RWPE1 (cell line): ENCODE measurements around the gene BLTP2.

Source experiments
- CTCF ChIA-PET: fragments of 350-600 bp; sonication (Branson Sonifier 250); formaldehyde crosslinking; extraction: SDS; loops from one replicate; lab custom pipeline; 2021; lab: Yijun Ruan, JAX
- POLR2A ChIA-PET: fragments of 400-600 bp; formaldehyde crosslinking; extraction: SDS; loops from one replicate; lab custom pipeline; 2020; ENCODE audit warnings: antibody characterized with exemption; ENCODE audit not compliant: low non-redundant PET; lab: Yijun Ruan, JAX
- DNase-seq: peaks from one replicate; pipeline ENCODE4 v3.0.0; 2012; ENCODE audit warnings: low spot score
- H3K27ac ChIP-seq: fragments of 450-650 bp; 2 replicates; pipeline ENCODE4 v1.5.1; 2017
- TF ChIP-seq, protein P1 (sequence below): fragments of 450-650 bp; conservative IDR thresholded peaks from 2 replicates; pipeline ENCODE4 v1.5.1; 2017; ENCODE audit warnings: low read depth, mild to moderate bottlenecking

The BLTP2 gene

DNA sequence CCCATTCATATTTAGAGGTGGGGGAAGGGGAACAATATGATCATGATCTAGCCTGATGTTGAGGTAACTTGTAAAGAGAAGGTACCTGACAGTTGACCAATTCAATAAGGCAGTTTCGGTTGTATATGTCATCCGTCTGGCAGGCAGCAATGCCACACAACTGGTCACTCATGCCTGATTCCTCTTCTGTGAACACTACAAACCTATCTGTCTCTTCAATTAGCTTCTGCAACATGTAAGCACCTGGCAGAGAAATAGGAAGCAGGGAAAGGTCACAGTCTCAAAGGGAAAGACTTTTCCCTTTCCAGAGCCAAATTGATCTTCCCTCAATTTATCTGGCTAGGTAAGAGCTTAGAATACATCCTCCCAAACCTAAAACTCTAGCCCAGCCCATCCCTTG is 20.8 kb downstream of the BLTP2 start:
- no peak overlapping the region for H3K27ac ChIP-seq
- TF ChIP-seq, protein P1, sequence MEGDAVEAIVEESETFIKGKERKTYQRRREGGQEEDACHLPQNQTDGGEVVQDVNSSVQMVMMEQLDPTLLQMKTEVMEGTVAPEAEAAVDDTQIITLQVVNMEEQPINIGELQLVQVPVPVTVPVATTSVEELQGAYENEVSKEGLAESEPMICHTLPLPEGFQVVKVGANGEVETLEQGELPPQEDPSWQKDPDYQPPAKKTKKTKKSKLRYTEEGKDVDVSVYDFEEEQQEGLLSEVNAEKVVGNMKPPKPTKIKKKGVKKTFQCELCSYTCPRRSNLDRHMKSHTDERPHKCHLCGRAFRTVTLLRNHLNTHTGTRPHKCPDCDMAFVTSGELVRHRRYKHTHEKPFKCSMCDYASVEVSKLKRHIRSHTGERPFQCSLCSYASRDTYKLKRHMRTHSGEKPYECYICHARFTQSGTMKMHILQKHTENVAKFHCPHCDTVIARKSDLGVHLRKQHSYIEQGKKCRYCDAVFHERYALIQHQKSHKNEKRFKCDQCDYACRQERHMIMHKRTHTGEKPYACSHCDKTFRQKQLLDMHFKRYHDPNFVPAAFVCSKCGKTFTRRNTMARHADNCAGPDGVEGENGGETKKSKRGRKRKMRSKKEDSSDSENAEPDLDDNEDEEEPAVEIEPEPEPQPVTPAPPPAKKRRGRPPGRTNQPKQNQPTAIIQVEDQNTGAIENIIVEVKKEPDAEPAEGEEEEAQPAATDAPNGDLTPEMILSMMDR, result no peak
- DNase-seq, result no peak
- CTCF ChIA-PET, result interaction anchor here (0.9 kb wide), 1 partner anchor 12 kb away, joined by 3 read pairs; no protein-coding TSS in a partner anchor
- POLR2A ChIA-PET, result no interaction called here

DNA sequence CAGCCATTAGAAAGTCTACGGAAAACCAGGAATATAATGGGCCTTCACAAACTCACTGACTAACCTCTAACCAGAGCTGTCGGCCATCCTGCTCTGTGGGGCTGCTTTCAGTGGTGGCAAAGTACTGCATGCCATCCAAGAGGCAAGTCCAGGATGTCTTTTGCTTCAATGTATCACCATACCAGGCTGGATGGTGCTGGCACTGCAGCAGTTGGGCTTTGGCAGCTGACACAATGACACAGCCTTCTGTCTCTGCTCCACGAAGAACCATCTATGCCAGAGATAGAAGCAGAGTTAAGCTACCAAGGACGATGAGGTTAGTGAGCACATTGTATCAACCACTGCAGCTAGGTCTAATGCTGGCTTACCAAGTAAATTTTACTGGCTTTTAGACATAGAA is 21.3 kb downstream of the BLTP2 start:
- TF ChIP-seq, protein P1, result no peak
- ChIA-PET CTCF (interaction anchor here (0.9 kb wide), 1 partner anchor 11 kb away, joined by 3 read pairs; no protein-coding TSS in a partner anchor), POLR2A (no interaction called here)
- H3K27ac ChIP-seq, result no peak overlapping the region
- no peak for DNase-seq

DNA sequence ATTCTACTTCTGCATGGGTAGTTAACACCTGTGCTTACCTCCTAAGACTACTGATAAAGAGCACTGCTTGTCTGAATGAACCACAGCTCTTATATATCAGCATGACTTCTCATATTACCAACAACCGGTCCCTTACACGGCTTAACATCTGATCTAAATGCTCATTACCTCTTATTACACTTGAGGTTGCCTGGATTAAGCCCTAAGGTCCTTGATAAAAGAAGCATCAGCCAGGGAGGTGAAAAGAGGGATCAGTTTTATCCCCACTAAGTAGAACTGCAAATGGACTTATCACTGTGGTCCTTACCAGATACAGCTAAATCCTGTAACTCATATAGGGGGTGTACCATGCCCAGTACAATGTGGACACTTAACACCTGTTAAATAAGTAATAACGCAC is 22.8 kb downstream of the BLTP2 start:
- TF ChIP-seq, protein P1, result no peak
- ChIA-PET POLR2A (no interaction called here), CTCF (no interaction called here)

DNA sequence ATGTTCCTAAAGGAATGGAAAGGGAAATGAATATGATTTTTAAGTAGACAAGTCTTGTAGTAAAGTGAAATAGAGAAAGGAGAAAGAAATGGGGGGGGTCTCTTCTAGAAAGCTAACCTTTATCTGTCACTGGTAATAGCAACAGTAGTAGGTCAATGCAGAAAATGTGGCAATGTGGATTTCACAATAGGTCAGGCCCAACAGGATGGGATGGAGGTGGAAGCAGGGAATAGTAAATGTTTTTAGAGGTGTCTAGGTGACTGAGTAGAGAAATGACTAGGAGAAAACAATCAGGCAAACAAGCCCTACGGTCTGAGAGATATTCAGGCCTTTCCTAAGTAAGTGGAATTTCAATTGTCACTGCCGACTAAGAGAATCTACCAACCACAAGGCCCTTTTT is 24.9 kb downstream of the BLTP2 start:
- TF ChIP-seq, protein P1, result no peak
- H3K27ac ChIP-seq, result no peak overlapping the region
- DNase-seq, result no peak
- ChIA-PET CTCF (interaction anchor here (0.7 kb wide), 1 partner anchor 17 kb away, joined by 4 read pairs; no protein-coding TSS in a partner anchor), POLR2A (no interaction called here)

More for the DNA sequence above, 22.8 kb downstream of the BLTP2 start:
- H3K27ac ChIP-seq, result no peak overlapping the region
- no peak for DNase-seq

DNA sequence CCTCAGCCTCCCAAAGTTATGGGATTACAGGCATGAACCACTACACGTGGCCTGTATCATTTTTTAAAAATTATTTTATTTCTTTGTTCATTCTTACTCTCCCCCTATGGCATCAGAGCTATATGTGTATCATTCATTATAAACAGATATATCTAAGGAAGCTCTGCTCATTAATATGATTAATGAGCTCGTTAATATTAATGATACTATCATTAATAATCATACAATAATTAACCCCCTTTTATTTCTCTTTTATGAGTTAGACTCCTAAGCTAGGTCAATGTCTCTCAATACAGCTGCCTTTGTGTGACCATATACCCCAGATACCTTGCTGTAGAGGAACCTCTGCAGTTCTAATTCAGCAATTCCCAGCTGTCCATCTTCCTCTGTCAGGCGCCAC is 26.5 kb downstream of the BLTP2 start:
- ChIA-PET CTCF (no interaction called here), POLR2A (no interaction called here)
- no peak for DNase-seq
- no peak overlapping the region for H3K27ac ChIP-seq
- TF ChIP-seq, protein P1, result no peak

DNA sequence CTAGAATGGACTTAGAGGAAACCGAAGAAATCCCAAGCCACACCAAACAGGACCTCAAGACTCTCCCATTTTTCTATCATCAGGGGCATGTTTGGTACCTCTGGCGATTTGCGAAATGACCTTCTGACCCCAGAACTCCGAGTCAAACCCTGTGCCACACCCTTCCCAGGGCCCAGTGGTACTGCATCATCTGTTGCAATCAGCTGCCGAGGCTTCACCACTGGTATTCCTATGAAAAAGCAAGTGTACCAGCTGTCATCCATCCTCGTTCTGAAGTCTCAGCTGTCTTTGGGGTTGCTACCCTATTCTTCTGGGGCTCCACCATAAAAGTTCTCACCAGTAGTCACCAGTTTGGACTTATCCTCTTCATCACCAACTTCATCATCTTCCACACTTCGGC is 28.7 kb downstream of the BLTP2 start:
- DNase-seq, result no peak
- POLR2A ChIA-PET, result no interaction called here
- CTCF ChIA-PET, result interaction anchor here (1.1 kb wide), 1 partner anchor 17 kb away, joined by 3 read pairs; no protein-coding TSS in a partner anchor
- TF ChIP-seq, protein P1, result no peak
- no peak overlapping the region for H3K27ac ChIP-seq
